Measurements from ENCODE around the gene PLB1.

DNA sequence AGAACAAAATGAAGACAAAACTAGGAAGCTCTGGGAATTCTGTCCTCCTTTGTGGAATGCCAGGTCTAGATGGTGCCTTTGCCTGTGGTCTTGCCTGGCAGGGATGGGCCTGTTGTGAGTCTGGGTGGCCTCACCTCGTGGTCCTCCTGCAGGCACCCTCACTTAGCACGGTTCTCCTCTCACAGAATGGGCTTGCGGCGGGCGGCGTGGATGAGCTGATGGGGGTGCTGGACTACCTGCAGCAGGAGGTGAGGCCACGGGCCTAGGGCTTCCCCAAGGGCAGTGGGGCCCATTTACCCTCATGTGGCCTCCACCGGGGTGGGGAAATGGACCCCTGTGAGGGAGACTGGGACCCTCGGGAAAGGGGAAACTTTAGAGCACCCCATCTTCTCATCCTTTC lies 42.3 kb downstream of the PLB1 start:
- TF ChIP-seq CTCF (IDR thresholded peaks at IDR 0.05 in 2 of 3, conservative IDR thresholded peaks at IDR 0.05 in 1 of 3; ENCODE audit: insufficient read depth in 2 of 3, low read depth in 1 of 3, low read length in 3 of 3), result no peak
- no peak for TF ChIP-seq ZNF740 (CRISPR knock-in tag; IDR thresholded peaks at IDR 0.05)
- TF ChIP-seq ZNF740 (tag; IDR thresholded peaks at IDR 0.05), result no peak
- TF ChIP-seq SRF (CRISPR knock-in tag; IDR thresholded peaks at IDR 0.05), result no peak
- no peak for TF ChIP-seq ZNF347 (CRISPR knock-in tag; IDR thresholded peaks at IDR 0.05; ENCODE audit: low read depth)
- no peak for TF ChIP-seq NR2C2 (CRISPR knock-in tag; IDR thresholded peaks at IDR 0.05)
- no peak for TF ChIP-seq NR2C2 (tag; IDR thresholded peaks at IDR 0.05)
- no peak for TF ChIP-seq DPF2 (IDR thresholded peaks at IDR 0.05)
- TF ChIP-seq MYC (IDR thresholded peaks at IDR 0.05; ENCODE audit: low read depth, low read length), result no peak
- no peak for TF ChIP-seq MYC (CRISPR knock-in tag; IDR thresholded peaks at IDR 0.05; ENCODE audit: borderline replicate concordance, low read depth)
- TF ChIP-seq EP300 (IDR thresholded peaks at IDR 0.05; ENCODE audit: low read length), result no peak
- TF ChIP-seq, protein P1, sequence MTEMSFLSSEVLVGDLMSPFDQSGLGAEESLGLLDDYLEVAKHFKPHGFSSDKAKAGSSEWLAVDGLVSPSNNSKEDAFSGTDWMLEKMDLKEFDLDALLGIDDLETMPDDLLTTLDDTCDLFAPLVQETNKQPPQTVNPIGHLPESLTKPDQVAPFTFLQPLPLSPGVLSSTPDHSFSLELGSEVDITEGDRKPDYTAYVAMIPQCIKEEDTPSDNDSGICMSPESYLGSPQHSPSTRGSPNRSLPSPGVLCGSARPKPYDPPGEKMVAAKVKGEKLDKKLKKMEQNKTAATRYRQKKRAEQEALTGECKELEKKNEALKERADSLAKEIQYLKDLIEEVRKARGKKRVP (CRISPR knock-in tag; IDR thresholded peaks at IDR 0.05), result no peak
- TF ChIP-seq SMC3 (conservative IDR thresholded peaks at IDR 0.05; ENCODE audit: insufficient read depth, low read depth, low read length), result no peak
- no peak for TF ChIP-seq NCOA2 (IDR thresholded peaks at IDR 0.05; ENCODE audit: partially characterized antibody in 2 of 2)
- TF ChIP-seq MCM3 (IDR thresholded peaks at IDR 0.05), result no peak

All from K562 (cell line).